C4-2B (cell line): ENCODE measurements around the gene GTF2A1L.

Experiments
- ZFX ChIP-seq: fragments of 450-650 bp; IDR thresholded peaks from 2 replicates; pipeline ENCODE4 v1.6.1; 2017
- TF ChIP-seq, protein P1 (sequence below): fragments of 450-650 bp; conservative IDR thresholded peaks from 2 replicates; pipeline ENCODE4 v1.5.1; 2017; ENCODE audit warnings: mild to moderate bottlenecking

DNA sequence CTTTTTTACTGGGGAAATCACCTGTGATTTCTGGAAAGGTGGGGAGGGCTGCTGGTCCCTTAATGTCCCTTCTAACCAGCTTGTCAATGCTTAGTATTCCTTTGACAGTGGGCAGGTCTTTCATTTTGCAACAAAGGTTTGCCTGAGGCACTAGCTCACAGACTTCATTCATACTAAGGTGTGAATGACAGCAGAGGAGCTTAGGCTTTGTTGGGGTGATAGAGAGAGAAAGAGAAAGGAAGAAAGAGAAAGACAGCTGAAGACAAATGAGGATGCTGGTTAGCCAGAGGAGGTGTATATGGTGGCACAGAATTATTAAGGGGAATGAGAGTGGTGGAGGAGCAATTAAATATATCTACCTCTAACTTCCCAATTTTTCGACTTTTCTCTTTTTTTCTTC, 28.9 kb upstream of the GTF2A1L start:
- TF ChIP-seq, protein P1, sequence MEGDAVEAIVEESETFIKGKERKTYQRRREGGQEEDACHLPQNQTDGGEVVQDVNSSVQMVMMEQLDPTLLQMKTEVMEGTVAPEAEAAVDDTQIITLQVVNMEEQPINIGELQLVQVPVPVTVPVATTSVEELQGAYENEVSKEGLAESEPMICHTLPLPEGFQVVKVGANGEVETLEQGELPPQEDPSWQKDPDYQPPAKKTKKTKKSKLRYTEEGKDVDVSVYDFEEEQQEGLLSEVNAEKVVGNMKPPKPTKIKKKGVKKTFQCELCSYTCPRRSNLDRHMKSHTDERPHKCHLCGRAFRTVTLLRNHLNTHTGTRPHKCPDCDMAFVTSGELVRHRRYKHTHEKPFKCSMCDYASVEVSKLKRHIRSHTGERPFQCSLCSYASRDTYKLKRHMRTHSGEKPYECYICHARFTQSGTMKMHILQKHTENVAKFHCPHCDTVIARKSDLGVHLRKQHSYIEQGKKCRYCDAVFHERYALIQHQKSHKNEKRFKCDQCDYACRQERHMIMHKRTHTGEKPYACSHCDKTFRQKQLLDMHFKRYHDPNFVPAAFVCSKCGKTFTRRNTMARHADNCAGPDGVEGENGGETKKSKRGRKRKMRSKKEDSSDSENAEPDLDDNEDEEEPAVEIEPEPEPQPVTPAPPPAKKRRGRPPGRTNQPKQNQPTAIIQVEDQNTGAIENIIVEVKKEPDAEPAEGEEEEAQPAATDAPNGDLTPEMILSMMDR = no peak
- no peak for TF ChIP-seq ZFX
